ENCODE data around the gene BTBD9.

DNA sequence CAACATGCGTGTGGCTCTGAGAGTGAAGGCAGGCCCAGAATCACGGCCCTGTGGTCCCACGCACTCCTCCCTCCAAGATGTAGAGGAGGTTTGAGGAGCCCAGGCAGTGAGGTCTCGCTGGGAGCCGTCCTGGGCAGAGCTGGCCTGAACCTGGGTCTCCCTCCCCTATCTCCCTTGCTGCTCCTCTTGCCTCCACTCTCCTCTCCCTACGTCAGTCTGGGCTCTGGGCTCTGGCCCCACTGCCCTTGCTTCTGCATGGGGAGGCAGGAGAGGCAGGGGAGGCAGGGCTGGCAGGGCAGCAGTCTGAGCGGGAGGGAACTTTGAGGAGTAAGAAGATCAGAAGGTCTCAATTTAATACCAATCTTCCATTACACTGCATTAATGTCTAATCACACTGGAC, 445.1 kb downstream of the BTBD9 start:
- TF ChIP-seq, protein P1, sequence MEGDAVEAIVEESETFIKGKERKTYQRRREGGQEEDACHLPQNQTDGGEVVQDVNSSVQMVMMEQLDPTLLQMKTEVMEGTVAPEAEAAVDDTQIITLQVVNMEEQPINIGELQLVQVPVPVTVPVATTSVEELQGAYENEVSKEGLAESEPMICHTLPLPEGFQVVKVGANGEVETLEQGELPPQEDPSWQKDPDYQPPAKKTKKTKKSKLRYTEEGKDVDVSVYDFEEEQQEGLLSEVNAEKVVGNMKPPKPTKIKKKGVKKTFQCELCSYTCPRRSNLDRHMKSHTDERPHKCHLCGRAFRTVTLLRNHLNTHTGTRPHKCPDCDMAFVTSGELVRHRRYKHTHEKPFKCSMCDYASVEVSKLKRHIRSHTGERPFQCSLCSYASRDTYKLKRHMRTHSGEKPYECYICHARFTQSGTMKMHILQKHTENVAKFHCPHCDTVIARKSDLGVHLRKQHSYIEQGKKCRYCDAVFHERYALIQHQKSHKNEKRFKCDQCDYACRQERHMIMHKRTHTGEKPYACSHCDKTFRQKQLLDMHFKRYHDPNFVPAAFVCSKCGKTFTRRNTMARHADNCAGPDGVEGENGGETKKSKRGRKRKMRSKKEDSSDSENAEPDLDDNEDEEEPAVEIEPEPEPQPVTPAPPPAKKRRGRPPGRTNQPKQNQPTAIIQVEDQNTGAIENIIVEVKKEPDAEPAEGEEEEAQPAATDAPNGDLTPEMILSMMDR (IDR thresholded peaks at IDR 0.05; ENCODE audit: low read depth, low read length, poor library complexity, severe bottlenecking), result no peak
- no peak for TF ChIP-seq EZH2phosphoT487 (IDR thresholded peaks at IDR 0.05; ENCODE audit: borderline replicate concordance, low read length)

All from DOHH2 (cell line).